A549 (cell line): ENCODE measurements around the gene DACH1. TPM values are rescaled to one million over a fixed set of nuclear protein-coding genes. Genes with fewer than 3 reads are reported as not detected.

Experiments
- ATAC-seq, 2 experiments: fragments of 200-7000 bp in 1 of 2; fragments of >200 bp in 1 of 2; cut with Nextera tagmentation in 1 of 2; cut with Tn5 transposase in 1 of 2; 3 replicates each; pipeline versions ENCODE4 v1.8.0 to v1.9.1; 2018 to 2020; ENCODE audit warnings: mild to moderate bottlenecking in 1 of 2, moderate library complexity in 1 of 2
- CTCF ChIA-PET: fragments of 300-600 bp; sonication (Branson Sonifier 250); formaldehyde crosslinking; extraction: SDS; loops from one replicate; lab custom pipeline; 2021; ENCODE audit warnings: antibody characterized with exemption, inconsistent platforms; lab: Yijun Ruan, JAX
- POLR2A ChIA-PET: fragments of 350-600 bp; formaldehyde crosslinking; extraction: SDS; loops from one replicate; lab custom pipeline; 2021; ENCODE audit warnings: antibody characterized with exemption, inconsistent platforms; lab: Yijun Ruan, JAX
- DNase-seq, 2 experiments: peaks; one replicate each; pipeline versions ENCODE4 v3.0.0 to v3.0.0-alpha.2; 2011 to 2016; ENCODE audit warnings: low read depth in 1 of 2, low spot score in 1 of 2
- FAIRE-seq: peaks from 2 replicates; lab custom pipeline; 2011; peaks lifted over from hg19 to GRCh38; lab: Jason Lieb, UNC
- H3K27ac ChIP-seq, 2 experiments: fragments of >200 bp; sonication (Bioruptor Twin); formaldehyde crosslinking; 3 replicates each; pipeline ENCODE4 v1.5.1; 2016 to 2017
- H3K4me1 ChIP-seq: fragments of >200 bp; sonication (Bioruptor Twin); formaldehyde crosslinking; 3 replicates; pipeline ENCODE4 v1.6.1; 2016
- H3K4me2 ChIP-seq: fragments of >200 bp; sonication (Bioruptor Twin); formaldehyde crosslinking; 3 replicates; pipeline ENCODE4 v1.6.1; 2016
- H3K4me3 ChIP-seq: fragments of >200 bp; sonication (Bioruptor Twin); formaldehyde crosslinking; 3 replicates; pipeline ENCODE4 v1.5.1; 2016
- H3K9me3 ChIP-seq: fragments of >200 bp; sonication (Bioruptor Twin); formaldehyde crosslinking; 3 replicates; pipeline ENCODE4 v1.6.1; 2016
- CHD4 ChIP-seq: fragments of 200-600 bp; sonication (generic); IDR thresholded peaks from 2 replicates; pipeline ENCODE4 v1.6.1; 2016; ENCODE audit warnings: antibody characterized with exemption, mild to moderate bottlenecking, borderline replicate concordance
- CTCF ChIP-seq: fragments of >200 bp; sonication (Bioruptor Twin); formaldehyde crosslinking; IDR thresholded peaks from 3 replicates; pipeline ENCODE4 v1.5.1; 2016
- E2F6 ChIP-seq: IDR thresholded peaks from 2 replicates; pipeline ENCODE4 v1.6.1; 2012; ENCODE audit warnings: low read depth, borderline replicate concordance
- EHF ChIP-seq: fragments of 250-450 bp; sonication (Bioruptor Pico); IDR thresholded peaks from 2 replicates; pipeline ENCODE4 v1.5.0; 2020; ENCODE audit warnings: mild to moderate bottlenecking
- EHMT2 ChIP-seq: fragments of 200-600 bp; sonication (generic); IDR thresholded peaks from 2 replicates; pipeline ENCODE4 v1.6.1; 2016; ENCODE audit warnings: antibody characterized with exemption, low read depth, mild to moderate bottlenecking, moderate library complexity
- EP300 ChIP-seq, 2 experiments: fragments of >200 bp; sonication (Bioruptor Twin); formaldehyde crosslinking; IDR thresholded peaks; 2 replicates in 1 of 2; 3 replicates in 1 of 2; pipeline ENCODE4 v1.6.1; 2016 to 2017
- ESRRA ChIP-seq: fragments of 150-350 bp; IDR thresholded peaks from 2 replicates; pipeline ENCODE4 v1.6.1; 2014; ENCODE audit warnings: mild to moderate bottlenecking, low read length, borderline replicate concordance
- FOXS1 ChIP-seq: fragments of 250-450 bp; sonication (Bioruptor Pico); IDR thresholded peaks from 2 replicates; pipeline ENCODE4 v1.5.0; 2020; ENCODE audit warnings: mild to moderate bottlenecking, moderate library complexity
- HDAC2 ChIP-seq: fragments of 200-600 bp; sonication (generic); IDR thresholded peaks from 2 replicates; pipeline ENCODE4 v1.6.1; 2016
- JUN ChIP-seq, 2 experiments: fragments of >200 bp; sonication (Bioruptor Twin); formaldehyde crosslinking; IDR thresholded peaks; 2 replicates in 1 of 2; 3 replicates in 1 of 2; pipeline ENCODE4 v1.6.1; 2016 to 2017
- JUNB ChIP-seq: fragments of >200 bp; sonication (Bioruptor Twin); formaldehyde crosslinking; IDR thresholded peaks from 2 replicates; pipeline ENCODE4 v1.6.1; 2016
- KDM1A ChIP-seq: fragments of 200-600 bp; sonication (generic); IDR thresholded peaks from 2 replicates; pipeline ENCODE4 v1.6.1; 2016; ENCODE audit warnings: low read depth, mild to moderate bottlenecking
- KDM5A ChIP-seq: fragments of 200-600 bp; sonication (generic); IDR thresholded peaks from 2 replicates; pipeline ENCODE4 v1.6.1; 2016; ENCODE audit warnings: antibody characterized with exemption, mild to moderate bottlenecking
- MAFK ChIP-seq: fragments of 450-650 bp; IDR thresholded peaks from 2 replicates; pipeline ENCODE4 v1.6.1; 2014; ENCODE audit not compliant: partially characterized antibody
- MAX ChIP-seq: IDR thresholded peaks from 2 replicates; pipeline ENCODE4 v1.6.1; 2012
- MAZ ChIP-seq: fragments of 150-350 bp; IDR thresholded peaks from 2 replicates; pipeline ENCODE4 v1.6.1; 2014; ENCODE audit warnings: antibody characterized with exemption, low read depth, low read length, borderline replicate concordance
- NPAS2 ChIP-seq: fragments of 250-450 bp; sonication (Bioruptor Pico); IDR thresholded peaks from 2 replicates; pipeline ENCODE4 v1.8.0; 2022; ENCODE audit warnings: mild to moderate bottlenecking, moderate library complexity, borderline replicate concordance
- PHF8 ChIP-seq: fragments of 200-600 bp; sonication (generic); IDR thresholded peaks from 2 replicates; pipeline ENCODE4 v1.6.1; 2016; ENCODE audit warnings: low read depth, mild to moderate bottlenecking, antibody characterized with exemption, moderate library complexity, borderline replicate concordance
- RAD21 ChIP-seq, 2 experiments: fragments of >200 bp in 1 of 2; sonication (Bioruptor Twin) in 1 of 2; formaldehyde crosslinking in 1 of 2; IDR thresholded peaks in 1 of 2; conservative IDR thresholded peaks in 1 of 2; 2 replicates in 1 of 2; 3 replicates in 1 of 2; pipeline ENCODE4 v1.6.1; 2012 to 2018; ENCODE audit warnings: inconsistent platforms in 1 of 2
- RARB ChIP-seq: fragments of 250-450 bp; sonication (Bioruptor Pico); IDR thresholded peaks from 2 replicates; pipeline ENCODE4 v1.8.0; 2021; ENCODE audit warnings: mild to moderate bottlenecking, moderate library complexity
- RCOR1 ChIP-seq: fragments of 150-350 bp; IDR thresholded peaks from 2 replicates; pipeline ENCODE4 v1.6.1; 2014; ENCODE audit warnings: antibody characterized with exemption, low read length, low read depth
- RFX5 ChIP-seq: fragments of 450-650 bp; IDR thresholded peaks from 2 replicates; pipeline ENCODE4 v1.7.1; 2014; ENCODE audit warnings: antibody characterized with exemption, mild to moderate bottlenecking, moderate library complexity
- SREBF2 ChIP-seq: fragments of 450-650 bp; IDR thresholded peaks from 2 replicates; pipeline ENCODE4 v1.6.1; 2014; ENCODE audit warnings: mild to moderate bottlenecking, moderate library complexity
- ZFP36 ChIP-seq: fragments of 450-650 bp; IDR thresholded peaks from 2 replicates; pipeline ENCODE4 v1.6.1; 2014; ENCODE audit warnings: borderline replicate concordance; ENCODE audit not compliant: partially characterized antibody
- ZNF302 ChIP-seq: fragments of 250-450 bp; sonication (Bioruptor Pico); IDR thresholded peaks from 2 replicates; pipeline ENCODE4 v1.9.0; 2021; ENCODE audit warnings: inconsistent platforms, mild to moderate bottlenecking, moderate library complexity
- WGBS: methylation state at CpG from one replicate; pipeline ENCODE4 v1.1.6; 2017; ENCODE audit errors: missing lambda C conversion rate; 5-methylcytosine and 5-hydroxymethylcytosine counted together
- polyA plus RNA-seq, 4 experiments: library from polyadenylated mRNA; depleted of rRNA in 3 of 4; stranded (reverse); fragments of >200 nt; fragmentation: RNase III in 1 of 4; extraction: RNeasy Plus Mini Kit Qiagen cat#74134 plus additional on column Dnase treatment in 1 of 4; gene quantifications; 2 replicates in 3 of 4; 3 replicates in 1 of 4; pipeline ENCODE4 v1.2.3, GENCODE V29; 2011 to 2017
- TF ChIP-seq, protein P1 (sequence below): fragments of 450-650 bp; IDR thresholded peaks from 2 replicates; pipeline ENCODE4 v1.6.1; 2014; ENCODE audit warnings: antibody characterized with exemption
- TF ChIP-seq, protein P2 (sequence below): IDR thresholded peaks from 2 replicates; pipeline ENCODE4 v1.6.1; 2012
- TF ChIP-seq, protein P3 (sequence below): fragments of 200-600 bp; sonication (generic); IDR thresholded peaks from 2 replicates; pipeline ENCODE4 v1.6.1; 2016; ENCODE audit warnings: antibody characterized with exemption, mild to moderate bottlenecking, moderate library complexity

The DACH1 gene
- polyA plus RNA-seq, 2 of the 4 experiments (the other 2 are of a cell fraction), result not detected

DNA sequence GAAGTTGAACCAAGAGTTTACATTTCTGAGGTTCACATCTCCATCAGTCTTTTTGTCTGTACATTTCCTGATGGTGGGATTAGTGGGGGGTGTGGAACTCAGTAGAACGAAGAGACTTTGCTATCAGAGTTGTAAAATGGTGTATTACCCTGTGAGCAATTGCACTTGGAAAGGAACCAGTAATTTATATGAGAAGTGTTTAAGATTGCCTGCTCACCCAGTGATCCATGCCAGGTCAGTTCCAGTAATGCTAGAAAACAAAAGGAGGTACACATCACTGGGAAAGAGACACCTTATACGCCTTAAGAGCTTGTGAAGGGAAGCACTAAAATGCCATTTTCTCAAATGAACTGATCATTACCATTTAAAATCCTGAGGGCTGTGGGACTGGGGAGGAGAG lies 7.5 kb upstream of the DACH1 start:
- WGBS, result 15% methylated on average over 2 of the region's 2 CpGs
- no peaks in the 10 kb centered on the region for H3K9me3 ChIP-seq
- H3K27ac ChIP-seq, result no peak overlapping the region
- no peak overlapping the region for H3K4me3 ChIP-seq
- ATAC-seq (no peak), DNase-seq (no peak), FAIRE-seq (no peak)
- H3K4me1 ChIP-seq, result no peaks in the 10 kb centered on the region
- TF ChIP-seq ESRRA, result no peak
- TF ChIP-seq EHF (CRISPR knock-in tag), result no peak
- no peak for TF ChIP-seq KDM5A
- no peak for TF ChIP-seq RAD21 (conservative IDR thresholded peaks at IDR 0.05 in 1 of 2, IDR thresholded peaks at IDR 0.05 in 1 of 2)
- no peak for TF ChIP-seq MAZ
- TF ChIP-seq, protein P1, sequence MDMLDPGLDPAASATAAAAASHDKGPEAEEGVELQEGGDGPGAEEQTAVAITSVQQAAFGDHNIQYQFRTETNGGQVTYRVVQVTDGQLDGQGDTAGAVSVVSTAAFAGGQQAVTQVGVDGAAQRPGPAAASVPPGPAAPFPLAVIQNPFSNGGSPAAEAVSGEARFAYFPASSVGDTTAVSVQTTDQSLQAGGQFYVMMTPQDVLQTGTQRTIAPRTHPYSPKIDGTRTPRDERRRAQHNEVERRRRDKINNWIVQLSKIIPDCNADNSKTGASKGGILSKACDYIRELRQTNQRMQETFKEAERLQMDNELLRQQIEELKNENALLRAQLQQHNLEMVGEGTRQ, result no peak
- no peak for TF ChIP-seq SREBF2
- TF ChIP-seq MAX, result no peak
- no peak for TF ChIP-seq PHF8
- TF ChIP-seq ZNF302 (CRISPR knock-in tag), result no peak
- ChIA-PET CTCF (no interaction called here), POLR2A (no interaction called here)
- no peak overlapping the region for H3K4me2 ChIP-seq

DNA sequence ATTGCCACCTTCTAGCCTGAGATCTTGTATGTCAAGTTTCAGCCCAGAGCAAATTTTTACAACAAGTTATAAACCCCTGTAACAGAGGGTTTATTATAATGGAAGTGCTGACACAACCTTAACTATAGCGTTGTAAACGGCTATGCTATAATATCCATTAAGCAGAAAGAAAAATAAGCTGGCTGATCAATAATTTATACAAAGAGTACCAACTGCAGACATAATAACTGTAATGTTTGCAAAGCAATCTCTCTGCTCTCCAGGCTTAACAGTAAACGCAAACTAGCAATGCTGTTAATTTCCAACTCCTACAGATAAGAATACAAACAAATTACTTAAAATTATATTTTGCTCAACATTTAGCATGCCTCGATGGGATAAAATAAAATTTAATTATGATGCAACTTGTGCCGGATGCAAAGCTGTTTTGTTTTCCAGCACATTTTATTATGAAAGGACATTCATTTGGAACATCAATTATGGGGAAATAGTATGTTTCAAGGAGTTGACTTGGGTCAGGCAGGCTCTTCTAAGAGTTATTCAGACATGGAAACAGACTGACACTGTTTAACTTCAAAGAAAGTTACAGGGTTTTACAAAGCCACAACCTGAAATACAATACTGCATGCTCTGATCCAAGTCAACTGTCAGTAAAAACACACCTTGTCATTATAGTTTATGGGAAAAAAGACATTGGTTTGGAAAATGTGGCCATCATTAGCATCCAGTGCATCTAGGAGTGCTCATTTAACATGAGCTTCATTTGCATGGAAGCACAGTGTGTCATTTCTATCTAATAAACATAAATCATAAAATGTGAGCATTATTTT lies 6.6 kb upstream of the DACH1 start:
- WGBS, result 32% methylated on average over 5 of the region's 5 CpGs
- Histone ChIP-seq H3K4me1 (no peaks in the 10 kb centered on the region), H3K4me3 (no peak overlapping the region), H3K27ac (no peak overlapping the region), H3K4me2 (no peak overlapping the region), H3K9me3 (no peaks in the 10 kb centered on the region)
- ChIA-PET CTCF (no interaction called here), POLR2A (no interaction called here)
- FAIRE-seq (no peak), ATAC-seq (no peak), DNase-seq (no peak)
- TF ChIP-seq, protein P1, result no peak
- TF ChIP-seq JUN (IDR thresholded peaks at IDR 0.05) (no peak), FOXS1 (CRISPR knock-in tag) (no peak), EHMT2 (no peak), NPAS2 (CRISPR knock-in tag) (no peak), RCOR1 (no peak), MAZ (no peak), E2F6 (no peak), HDAC2 (no peak), JUNB (no peak), ZFP36 (no peak), KDM1A (no peak), MAFK (no peak), CHD4 (no peak), EP300 (IDR thresholded peaks at IDR 0.05) (no peak), RARB (CRISPR knock-in tag) (no peak), CTCF (no peak), RFX5 (no peak)
- TF ChIP-seq, protein P2, sequence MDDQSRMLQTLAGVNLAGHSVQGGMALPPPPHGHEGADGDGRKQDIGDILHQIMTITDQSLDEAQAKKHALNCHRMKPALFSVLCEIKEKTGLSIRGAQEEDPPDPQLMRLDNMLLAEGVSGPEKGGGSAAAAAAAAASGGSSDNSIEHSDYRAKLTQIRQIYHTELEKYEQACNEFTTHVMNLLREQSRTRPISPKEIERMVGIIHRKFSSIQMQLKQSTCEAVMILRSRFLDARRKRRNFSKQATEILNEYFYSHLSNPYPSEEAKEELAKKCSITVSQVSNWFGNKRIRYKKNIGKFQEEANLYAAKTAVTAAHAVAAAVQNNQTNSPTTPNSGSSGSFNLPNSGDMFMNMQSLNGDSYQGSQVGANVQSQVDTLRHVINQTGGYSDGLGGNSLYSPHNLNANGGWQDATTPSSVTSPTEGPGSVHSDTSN, result no peak
- TF ChIP-seq, protein P3, sequence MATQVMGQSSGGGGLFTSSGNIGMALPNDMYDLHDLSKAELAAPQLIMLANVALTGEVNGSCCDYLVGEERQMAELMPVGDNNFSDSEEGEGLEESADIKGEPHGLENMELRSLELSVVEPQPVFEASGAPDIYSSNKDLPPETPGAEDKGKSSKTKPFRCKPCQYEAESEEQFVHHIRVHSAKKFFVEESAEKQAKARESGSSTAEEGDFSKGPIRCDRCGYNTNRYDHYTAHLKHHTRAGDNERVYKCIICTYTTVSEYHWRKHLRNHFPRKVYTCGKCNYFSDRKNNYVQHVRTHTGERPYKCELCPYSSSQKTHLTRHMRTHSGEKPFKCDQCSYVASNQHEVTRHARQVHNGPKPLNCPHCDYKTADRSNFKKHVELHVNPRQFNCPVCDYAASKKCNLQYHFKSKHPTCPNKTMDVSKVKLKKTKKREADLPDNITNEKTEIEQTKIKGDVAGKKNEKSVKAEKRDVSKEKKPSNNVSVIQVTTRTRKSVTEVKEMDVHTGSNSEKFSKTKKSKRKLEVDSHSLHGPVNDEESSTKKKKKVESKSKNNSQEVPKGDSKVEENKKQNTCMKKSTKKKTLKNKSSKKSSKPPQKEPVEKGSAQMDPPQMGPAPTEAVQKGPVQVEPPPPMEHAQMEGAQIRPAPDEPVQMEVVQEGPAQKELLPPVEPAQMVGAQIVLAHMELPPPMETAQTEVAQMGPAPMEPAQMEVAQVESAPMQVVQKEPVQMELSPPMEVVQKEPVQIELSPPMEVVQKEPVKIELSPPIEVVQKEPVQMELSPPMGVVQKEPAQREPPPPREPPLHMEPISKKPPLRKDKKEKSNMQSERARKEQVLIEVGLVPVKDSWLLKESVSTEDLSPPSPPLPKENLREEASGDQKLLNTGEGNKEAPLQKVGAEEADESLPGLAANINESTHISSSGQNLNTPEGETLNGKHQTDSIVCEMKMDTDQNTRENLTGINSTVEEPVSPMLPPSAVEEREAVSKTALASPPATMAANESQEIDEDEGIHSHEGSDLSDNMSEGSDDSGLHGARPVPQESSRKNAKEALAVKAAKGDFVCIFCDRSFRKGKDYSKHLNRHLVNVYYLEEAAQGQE, result no peak
